ENCODE data around the gene IL34.

The IL34 gene

DNA sequence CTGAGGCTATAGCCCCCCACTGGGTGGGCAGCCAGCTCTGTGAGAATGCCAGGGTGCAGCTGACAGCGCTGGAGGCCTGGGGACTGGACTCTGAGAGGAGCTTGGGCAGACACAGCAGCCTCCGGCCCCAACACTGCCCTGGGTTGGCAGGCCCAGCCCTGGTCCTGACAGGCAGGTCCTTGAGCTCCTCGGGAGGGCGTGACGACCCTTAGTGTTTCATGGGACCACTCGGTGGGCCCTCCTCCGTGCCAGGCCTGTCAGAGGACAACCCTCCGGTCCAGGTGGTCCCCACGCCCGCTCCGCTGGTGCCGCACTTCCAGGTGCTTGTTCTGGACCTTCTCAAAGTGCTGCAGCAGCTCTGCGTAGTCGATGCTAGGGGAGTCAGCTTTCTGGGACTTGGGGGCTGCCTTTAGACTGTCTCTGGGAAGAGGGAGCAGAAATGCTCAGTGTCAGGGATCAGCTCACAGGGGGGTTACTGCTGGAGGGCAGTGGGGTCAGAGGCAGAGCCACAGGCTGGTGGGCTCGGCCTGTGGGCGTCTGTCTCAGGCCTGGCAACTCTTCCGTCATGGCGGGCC is 41.4 kb downstream of the IL34 start:
- no peak for DNase-seq (ENCODE audit: low read depth in 2 of 2)

DNA sequence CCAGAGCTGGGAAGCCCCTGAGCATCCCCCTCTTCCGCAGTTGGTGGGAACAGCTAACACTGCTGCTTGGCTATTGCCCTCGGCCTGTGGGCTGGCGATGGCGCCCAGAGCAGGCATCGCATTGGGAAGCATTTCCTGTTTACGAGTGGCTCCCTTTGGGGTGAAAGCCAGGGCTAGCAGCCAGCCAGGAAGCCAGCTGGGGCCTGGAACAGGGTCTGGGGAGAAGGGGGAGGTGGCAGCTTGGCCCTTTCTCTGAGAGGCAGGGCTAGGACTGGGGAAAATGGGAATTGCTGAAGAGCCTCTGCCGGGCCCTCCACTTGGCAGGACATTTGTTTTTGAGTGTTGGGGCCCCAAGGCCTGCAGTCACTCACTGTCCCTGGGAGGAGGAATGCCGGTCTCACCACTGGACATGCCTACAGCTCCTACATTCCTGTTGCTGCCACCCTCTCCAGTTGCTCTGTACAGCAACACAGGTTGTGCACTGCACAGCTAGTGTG is 41.9 kb downstream of the IL34 start:
- no peak for DNase-seq (ENCODE audit: low read depth in 2 of 2)

DNA sequence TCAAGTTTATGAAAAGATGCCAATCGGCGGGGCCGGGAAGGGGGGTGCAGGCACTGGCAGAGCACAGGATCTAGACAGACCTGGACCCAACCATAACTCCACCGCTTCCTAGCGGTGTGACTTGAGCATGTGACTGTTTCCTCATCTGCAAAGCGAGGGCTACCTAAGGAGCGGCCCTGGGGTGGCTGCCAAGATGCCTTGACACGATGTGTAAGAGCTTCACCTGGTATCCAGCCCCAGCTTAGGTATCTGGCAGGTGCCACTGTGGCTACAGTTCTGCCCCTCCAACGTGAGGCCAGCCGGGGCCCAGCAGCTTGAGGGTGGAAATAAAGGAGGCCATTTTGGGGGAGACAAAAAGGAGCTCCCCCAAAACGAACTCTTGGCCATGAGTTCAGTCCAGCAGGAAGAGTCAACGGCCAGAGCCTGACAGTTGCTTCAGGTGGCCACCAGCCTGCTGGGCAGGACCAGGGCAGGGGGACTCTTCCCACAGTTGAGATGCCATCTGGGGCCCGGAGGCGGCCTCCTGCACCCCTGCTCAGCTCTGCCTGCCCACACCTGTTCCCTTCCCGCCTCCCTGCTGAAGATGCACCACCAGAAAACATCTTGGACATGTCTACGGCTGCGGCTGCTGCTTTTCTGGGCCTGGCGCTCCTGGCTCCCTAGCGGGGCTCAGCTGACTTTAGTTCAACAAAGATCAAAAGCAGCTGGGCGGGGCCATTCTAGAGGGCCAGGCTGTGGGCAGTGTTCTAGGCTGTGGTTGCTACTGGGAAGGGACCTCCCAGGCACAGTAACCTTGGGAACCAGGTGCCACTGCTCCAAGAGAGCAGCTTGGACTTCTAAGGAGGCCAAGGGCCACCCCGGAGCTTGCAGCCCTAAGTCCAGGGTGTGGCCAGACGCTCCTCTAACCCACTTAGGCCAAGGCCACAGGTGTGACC is 42.9 kb downstream of the IL34 start:
- DNase-seq (ENCODE audit: low read depth in 2 of 2) = no peak

DNA sequence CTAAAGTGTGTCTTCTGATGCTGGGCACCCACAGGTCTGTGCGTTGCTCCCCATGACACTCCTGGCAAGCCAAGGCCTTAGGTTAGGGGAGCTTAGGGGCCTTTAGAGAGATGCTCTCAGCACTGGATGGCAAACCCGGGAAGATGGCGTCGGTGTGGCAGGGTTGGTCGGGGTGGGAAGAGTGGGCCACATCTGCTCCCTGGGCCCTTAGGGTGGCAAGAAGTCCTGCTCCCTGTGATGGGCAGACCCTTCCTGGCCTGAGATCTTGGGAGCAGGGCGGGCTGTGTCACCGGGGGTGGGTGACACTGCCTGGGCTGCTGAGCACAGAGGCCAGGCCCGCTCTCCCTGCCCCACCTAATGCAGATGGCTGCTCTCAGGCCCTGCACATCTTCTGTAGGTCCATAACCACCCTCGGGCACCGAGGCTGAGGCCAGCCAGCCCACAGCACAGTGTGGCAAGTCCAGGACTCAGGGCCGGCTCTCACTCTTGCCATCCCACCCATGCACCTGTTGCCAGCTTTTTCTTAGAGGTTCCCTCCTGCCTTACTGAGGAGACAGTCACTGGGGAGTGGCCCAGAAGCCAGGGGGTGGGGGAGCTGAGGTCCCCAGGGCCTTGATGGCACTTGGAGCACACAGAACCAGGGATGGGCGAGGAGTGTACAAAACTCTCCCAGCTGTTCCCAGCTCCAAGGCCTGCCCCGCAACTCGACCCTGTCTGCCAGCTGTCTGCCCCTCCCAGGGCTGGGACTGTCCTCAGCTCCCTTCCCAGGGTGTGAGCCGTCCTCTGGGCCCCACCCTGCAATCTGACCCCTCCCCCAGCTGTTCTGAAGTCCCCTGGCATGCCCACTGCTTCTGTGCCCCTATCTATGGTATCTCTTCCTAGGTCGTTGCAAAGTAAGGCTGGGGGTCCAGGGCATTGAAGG is 43.9 kb downstream of the IL34 start:
- DNase-seq (ENCODE audit: low read depth in 2 of 2) = no peak

DNA sequence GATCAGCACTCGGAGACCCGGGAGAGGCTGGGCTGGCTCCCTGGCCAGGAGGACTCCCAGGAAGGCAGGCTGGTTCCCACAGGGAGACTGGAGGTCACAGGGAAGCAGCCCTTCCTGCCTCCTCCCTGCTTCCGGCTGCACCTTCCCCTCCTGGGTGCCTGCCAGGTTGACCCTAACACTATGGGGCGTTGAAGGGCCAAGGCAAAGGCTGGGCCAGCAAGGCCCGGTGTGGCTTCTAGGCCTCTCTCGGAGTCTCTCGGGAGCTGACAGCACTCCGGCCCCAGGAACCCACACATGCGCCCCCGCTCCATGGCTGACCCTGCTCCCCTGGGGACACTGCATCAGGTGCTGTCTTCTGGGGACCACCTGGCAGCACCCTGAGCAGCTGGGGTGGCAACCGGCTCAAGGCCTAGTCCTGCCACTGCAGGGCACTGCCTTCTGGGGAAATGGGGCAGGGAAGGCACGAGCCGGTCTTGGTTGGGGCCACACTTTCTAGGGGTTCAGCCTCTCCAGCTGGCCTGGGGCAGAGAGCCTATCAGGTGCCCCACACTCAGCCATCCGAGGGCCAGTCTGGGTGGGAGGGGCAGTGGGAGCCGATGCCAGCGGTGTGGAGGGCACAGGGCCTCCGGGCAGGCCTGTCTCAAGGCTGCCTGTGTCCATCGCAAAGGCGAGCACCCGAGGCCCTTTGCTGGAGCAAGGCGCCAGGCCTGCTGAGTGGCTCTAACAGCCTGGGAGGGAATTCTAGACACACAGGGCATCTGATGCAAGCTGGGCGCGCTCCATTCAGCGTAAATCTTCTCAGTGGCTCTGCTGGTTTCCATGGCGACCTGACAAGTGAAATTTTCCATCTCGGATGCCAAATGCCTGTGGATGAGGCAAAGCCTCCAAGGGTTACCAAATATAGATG is 45.1 kb downstream of the IL34 start:
- no peak for DNase-seq (ENCODE audit: low read depth in 2 of 2)

DNA sequence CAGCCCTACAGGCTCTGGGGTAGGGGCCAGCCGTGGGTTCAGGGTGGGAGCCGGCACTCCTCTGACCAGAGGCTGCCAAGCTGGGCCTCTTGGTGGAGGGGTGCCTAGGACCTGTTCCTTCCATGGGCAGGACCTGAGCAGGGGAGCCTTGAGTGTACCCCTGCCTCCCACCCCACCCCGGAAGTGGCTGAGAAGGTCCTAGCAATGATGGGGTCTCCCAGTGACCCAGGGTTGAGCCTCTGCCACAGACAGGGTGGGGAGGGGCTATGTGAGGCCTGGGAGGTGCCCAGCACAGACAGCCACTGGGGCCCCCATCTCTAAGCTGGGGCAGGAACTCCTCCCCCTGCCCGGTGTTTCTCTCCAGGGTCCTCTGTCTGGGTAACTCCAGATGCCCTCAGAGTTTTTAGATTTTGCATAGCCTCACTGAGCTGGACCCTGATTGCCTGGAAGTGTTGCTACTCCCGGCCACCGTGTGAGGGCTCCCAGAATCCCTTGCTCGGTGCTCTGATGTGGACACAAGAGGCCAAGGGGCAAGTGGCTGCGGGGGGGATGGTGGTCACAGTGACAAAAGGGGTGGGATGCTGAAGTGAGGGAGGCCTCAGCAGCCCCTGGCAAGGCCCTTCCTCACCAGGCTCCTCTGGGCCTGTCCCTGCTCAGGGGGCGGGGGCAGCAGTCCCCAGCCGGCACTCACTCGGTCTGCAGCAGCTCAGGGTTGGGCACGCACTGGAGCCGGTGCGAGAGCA is 45.9 kb downstream of the IL34 start:
- no peak for DNase-seq (ENCODE audit: low read depth in 2 of 2)

DNA sequence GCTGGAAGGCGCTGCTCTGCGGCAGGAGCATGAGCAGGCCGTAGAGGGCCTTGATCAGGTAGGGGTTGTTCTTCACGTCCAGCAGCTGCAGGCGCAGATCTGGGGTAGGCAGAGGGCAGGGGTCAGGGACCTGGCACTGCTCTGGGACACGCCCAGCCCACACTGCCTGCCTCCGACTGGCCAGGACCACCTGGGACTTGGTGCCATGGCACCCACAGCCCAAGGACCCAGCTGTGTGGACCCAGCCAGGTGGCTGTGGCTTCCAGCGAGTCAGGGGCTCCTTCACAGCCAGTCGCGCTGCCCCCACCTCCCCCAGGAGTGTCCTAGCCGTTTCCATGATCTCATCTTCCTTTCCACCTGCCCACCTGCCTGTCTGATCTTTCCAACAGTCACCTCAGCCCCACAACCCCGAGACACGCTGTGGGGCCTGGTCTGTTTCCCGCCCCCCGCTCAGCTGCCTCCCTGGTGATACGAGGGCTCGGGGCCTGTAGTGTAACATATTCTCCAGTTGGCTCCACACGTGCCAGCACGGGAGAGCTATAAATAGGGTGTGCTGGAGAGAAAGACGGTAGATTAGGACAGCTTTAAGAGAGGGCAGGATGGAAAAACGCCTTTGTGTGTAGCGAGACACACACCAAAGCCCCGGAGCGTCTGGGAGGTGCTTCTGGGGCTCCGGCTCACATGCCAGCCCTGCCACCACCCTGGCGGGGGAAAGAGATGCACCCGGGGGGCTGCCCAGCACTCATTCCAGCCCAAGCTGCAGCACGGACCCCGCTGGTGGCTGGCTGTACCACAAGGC is 46.7 kb downstream of the IL34 start:
- DNase-seq (ENCODE audit: low read depth in 2 of 2) = no peak

DNA sequence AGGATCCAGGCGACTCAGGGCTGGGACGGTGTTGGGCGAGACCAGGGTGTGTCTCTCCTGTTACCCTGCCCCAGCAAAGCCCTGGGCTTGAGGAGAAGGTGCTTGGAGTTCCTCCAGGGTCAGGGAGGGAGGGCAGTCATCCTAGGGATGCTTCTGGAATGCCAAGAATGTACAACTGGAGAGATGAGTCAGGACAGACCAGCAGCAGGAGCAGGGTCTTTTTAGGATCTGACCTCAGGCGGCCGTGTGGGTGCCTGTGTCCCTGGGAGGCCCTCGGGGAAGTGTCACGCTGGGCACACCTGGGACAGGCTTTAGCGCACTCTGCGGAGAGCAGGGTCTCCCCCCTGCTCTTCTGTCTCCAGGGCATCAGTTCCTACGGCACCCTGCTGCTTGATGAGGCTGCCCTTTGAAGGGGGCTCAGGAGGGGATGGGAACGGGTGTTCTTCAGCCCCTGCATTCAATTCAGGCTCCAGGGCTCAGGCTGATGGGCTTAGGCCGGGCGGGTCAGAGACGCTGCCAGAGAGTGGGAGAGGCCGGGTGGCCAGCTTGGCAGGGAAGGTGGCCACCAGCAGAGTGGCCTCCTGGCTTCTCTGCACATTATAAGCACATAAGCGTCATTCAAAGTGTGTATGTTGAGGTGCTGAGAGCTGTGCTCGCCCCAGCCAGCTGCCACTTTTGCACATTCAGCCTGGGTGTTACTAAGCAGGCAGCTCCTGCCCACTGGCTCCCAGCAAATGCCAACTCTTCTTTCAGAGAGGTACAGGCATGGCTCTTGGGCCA is 47.9 kb downstream of the IL34 start:
- no peak for DNase-seq (ENCODE audit: low read depth in 2 of 2)

DNA sequence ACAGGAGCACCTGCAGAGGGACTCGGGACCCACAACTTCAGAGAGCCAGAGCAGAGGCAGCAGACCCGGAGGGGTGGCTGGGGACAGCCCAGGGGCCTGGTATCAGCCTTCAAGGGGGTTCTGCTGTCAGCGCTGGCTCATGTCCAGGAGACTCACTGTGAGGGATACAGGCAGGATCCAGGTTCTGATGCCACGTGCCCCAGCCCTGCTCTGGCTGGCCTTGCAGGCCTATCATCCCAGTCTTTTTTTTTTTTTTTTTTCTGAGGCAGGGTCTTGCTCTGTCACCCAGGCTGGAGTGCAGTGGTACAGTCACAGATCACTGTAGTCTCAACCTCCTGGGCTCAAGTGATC is 48.5 kb downstream of the IL34 start:
- no peak for DNase-seq (ENCODE audit: low read depth in 2 of 2)

DNA sequence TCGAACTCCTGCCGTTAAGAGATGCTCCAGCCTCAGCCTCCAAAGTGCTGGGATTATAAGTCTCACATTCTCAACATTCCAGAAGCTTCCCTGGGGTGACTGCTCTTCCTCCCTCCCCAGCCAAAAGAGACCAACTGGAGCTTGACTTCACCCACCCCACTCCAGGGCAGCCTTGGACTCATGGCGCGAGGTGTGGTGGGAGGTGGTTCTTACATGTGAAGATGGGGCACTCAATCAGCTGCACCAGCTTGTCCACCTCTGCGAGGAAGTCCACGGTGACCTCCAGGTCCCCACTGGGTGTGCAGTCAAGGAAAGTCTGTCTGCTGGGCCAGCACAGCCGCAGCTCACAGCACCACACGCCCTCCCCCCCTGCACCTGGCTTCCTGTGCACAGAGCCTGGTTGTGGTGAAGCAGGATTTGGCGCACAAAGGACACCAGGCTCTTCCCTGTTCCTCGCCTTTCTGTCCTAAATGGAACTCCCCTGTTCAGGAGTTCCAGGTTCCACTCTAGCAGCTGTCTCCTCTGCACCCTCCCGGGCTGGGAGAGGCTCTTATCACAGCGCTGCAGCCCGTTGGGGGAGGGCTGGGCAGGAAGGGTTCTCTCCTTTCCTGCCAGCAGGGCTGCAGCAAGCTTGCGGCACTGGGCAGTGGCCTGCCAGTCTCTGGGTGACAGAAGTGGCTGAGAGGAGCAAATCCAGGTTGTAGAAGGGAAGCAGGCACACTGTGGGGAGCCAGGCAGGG is 49.1 kb downstream of the IL34 start:
- no peak for DNase-seq (ENCODE audit: low read depth in 2 of 2)

DNA sequence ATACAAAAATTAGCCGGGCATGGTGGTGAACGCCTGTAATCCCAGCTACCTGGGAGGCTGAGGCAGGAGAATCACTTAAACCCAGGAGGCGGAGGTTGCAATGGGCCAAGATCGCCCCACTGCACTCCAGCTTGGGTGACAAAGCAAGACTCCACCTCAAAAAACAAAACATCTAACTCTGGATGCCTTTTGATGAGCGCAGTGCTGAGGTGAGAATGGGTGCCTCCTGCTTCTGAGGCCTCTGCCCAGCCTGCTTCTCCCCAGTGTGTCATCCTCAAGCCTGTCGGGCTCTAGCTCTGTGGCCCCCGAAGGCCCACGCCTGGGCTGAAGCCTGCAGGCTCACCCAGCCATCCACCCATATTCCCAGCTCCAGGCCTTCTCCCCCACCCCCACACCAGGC is 50.0 kb downstream of the IL34 start:
- DNase-seq (ENCODE audit: low read depth in 2 of 2) = no peak

DNA sequence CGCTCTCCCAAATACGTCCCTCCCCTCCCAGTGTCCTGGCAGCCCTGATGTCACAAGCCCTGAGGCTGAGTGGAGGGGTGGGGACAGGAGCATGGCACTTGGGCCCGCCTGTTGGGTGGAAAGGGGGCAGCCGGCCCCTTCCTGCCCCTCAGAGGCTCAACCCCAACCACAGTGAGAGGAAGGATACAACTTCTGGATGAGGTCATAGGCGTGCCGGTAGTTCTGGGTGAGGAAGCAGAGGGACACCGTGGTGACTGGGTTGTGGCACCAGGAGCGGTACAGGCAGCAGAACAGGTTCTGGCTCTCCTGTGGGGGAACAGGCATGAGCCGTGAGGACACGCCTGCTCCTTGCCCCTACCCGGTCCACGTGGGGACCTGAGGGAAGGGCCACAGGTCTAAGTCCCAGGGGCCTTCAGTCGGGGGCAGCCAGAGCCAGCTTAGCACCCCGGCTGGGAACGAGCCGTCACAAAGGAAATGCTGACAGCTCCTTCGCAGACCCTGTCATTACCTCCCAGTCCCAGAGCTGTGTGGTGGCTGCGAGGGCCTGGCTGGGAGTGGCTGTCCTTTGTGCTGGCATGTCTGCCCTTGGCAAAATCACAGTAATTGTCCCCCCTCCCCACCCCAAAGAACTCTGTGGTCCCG is 50.7 kb downstream of the IL34 start:
- no peak for DNase-seq (ENCODE audit: low read depth in 2 of 2)

DNA sequence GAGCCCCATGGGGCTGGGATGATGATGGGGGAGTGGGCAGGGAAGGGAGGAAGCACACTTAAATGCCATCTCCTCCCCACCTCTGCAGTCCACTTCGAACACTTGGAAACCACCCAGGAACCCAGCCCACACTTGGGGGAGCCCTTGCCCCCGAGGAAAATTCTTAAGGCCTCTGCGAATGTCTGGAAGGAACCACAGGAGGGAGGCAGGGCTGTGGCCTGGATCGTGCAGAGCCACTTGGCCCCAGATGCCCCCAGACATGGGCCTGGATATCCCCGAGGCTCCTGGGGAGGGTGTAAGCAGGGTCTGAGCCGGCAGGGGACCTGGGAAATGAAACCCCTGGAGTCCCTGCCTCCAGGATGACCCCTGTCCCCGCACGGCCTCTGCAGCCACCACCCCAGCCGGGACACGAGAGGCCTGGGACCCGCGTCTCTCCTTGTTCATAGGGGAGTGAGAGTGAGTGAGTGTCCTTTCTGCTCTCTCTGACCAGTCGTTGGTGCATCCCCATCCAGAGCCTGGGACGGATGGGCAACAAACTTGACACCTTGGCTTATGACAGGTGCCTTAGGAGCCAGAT is 51.3 kb downstream of the IL34 start:
- DNase-seq (ENCODE audit: low read depth in 2 of 2) = no peak

DNA sequence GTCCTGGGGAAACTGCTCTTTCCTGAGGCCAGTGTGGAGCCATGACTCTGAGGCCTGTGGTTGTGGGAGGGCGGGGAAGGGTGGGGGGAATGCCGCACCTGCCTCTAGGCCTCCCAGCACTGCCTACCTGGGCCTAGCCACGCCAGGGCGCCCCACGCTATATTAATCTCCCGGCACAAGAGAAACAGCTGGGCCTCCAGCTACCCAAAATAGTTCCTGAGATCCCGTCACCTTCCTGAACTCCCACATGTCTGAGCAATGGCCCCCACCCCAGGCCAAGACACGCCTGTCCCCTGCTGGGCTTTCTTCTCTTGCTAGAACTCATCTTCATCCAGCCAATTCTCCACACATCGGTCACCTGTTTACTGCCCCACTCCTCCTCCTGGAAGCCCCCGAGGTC is 52.5 kb downstream of the IL34 start:
- DNase-seq (ENCODE audit: low read depth in 2 of 2) = no peak

DNA sequence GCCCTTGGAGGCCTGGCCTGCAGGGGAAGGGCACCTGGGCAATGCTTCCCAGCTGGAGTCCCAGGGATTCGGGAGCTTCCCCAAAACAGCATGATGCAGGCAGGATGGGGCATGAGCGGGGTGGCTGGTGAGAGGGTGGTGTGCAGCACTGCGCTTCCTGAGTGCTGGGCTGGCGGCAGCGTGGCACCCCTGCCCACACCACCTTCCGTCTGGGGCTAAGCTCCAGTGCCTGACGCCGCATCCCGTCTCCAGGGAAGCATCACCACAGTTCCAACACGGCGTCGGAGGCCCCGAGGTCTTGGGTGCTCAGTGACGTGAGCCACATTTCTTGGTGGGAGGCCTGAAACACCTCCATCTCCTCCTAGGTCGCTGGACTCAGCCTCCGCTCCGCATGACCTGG is 53.3 kb downstream of the IL34 start:
- DNase-seq (ENCODE audit: low read depth in 2 of 2) = no peak

DNA sequence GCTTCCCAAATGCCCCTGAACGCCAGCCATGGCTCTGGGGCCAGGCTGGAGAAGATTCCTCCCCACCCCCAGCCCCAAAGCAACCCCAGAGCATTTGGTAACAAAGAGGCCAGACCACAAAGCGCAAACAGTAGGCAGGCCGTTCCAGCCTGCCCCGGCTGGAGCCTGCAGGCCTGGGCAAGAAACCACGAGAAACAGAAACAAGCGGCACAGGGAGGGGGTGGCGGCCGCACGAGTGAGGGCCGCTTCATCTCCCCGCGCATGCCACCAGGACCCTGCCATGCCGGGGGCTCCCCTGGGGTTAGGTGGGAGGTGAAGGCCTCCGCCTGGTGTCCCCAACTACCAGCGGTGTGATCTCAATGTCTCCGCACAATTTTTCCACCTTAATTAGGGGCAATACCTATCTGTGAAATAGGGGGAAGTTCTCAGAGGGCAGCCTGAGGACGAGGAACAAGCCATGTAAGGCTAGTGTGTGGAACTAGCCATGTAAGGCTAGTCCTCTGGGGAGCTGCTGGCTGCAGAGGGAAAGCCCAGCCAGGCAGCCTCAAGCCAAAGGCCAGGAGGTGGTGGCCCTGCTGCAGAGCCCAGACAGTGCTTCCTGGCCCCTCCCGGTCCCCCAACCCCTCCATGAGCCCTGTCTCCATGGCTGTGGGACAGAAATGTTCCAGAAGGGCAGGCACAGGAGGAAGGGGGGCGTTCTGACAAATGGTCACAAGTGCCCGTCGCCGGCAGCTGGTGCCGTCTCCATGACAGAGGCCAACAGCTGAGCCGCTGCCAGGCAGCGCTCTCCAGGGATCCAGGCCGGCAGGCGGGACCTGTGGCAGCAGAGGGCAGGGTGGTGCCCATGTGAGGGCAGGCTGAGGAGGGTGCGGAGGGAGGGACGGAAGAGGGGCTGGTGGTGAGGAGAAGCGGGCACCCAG is 54.0 kb downstream of the IL34 start:
- no peak for DNase-seq (ENCODE audit: low read depth in 2 of 2)
